DOHH2 (cell line): ENCODE measurements around the gene FAF2.

Source experiments
- H3F3A ChIP-seq: fragments of 200-600 bp; sonication (generic), shearing (Covaris generic); 2 replicates; pipeline ENCODE4 v1.6.0; 2016; ENCODE audit warnings: antibody characterized with exemption, mild to moderate bottlenecking; ENCODE audit not compliant: control insufficient read depth, insufficient read depth
- H3K27ac ChIP-seq: fragments of 200-600 bp; sonication (generic); 2 replicates; pipeline ENCODE4 v1.5.1; 2014; ENCODE audit warnings: low read depth, mild to moderate bottlenecking, low read length, moderate library complexity
- H3K27me3 ChIP-seq: fragments of 200-600 bp; sonication (generic); 2 replicates; pipeline ENCODE4 v1.6.1; 2014; ENCODE audit warnings: mild to moderate bottlenecking, low read length, mixed read lengths; ENCODE audit not compliant: control insufficient read depth
- H3K36me3 ChIP-seq: fragments of 200-600 bp; sonication (generic); 2 replicates; pipeline ENCODE4 v1.6.1; 2014; ENCODE audit warnings: mild to moderate bottlenecking, low read length, moderate library complexity, mixed read lengths; ENCODE audit not compliant: control insufficient read depth
- H3K4me1 ChIP-seq: fragments of 200-600 bp; sonication (generic); 2 replicates; pipeline ENCODE4 v1.6.1; 2014; ENCODE audit warnings: mild to moderate bottlenecking, low read length, mixed read lengths; ENCODE audit not compliant: control insufficient read depth
- H3K4me2 ChIP-seq: fragments of 200-600 bp; sonication (generic); 2 replicates; pipeline ENCODE4 v1.6.0; 2014; ENCODE audit warnings: mild to moderate bottlenecking, low read length, moderate library complexity
- H3K4me3 ChIP-seq: fragments of 200-600 bp; sonication (generic); 2 replicates; pipeline ENCODE4 v1.5.1; 2014; ENCODE audit warnings: mild to moderate bottlenecking, low read length, mixed read lengths
- H3K79me2 ChIP-seq: fragments of 200-600 bp; sonication (generic); 2 replicates; pipeline ENCODE4 v1.6.1; 2014; ENCODE audit warnings: mild to moderate bottlenecking, low read length, mixed read lengths; ENCODE audit not compliant: control insufficient read depth
- H3K9me2 ChIP-seq: fragments of 200-600 bp; sonication (generic); replicated peaks from 2 replicates; pipeline ENCODE4 v1.6.1; 2014; ENCODE audit warnings: mild to moderate bottlenecking, low read length, mixed read lengths; ENCODE audit not compliant: control insufficient read depth
- H3K9me3 ChIP-seq: fragments of 200-600 bp; sonication (generic); 2 replicates; pipeline ENCODE4 v1.6.1; 2014; ENCODE audit warnings: antibody characterized with exemption, low read length, mixed read lengths; ENCODE audit not compliant: control insufficient read depth, insufficient read depth
- H4K20me1 ChIP-seq: fragments of 200-600 bp; sonication (generic); 2 replicates; pipeline ENCODE4 v1.6.0; 2014; ENCODE audit warnings: low read depth, mild to moderate bottlenecking, antibody characterized with exemption, low read length, moderate library complexity; ENCODE audit not compliant: control insufficient read depth, insufficient read depth
- EZH2phosphoT487 ChIP-seq: fragments of 200-600 bp; sonication (generic); IDR thresholded peaks from 2 replicates; pipeline ENCODE4 v1.6.1; 2017; ENCODE audit warnings: borderline replicate concordance, mild to moderate bottlenecking, antibody characterized with exemption, low read length, moderate library complexity, mixed read lengths
- TF ChIP-seq, protein P1 (sequence below): fragments of 200-600 bp; sonication (generic); IDR thresholded peaks from one replicate; pipeline ENCODE4 v1.5.1; 2014; ENCODE audit warnings: antibody characterized with exemption, mild to moderate bottlenecking, low read depth, low read length; ENCODE audit not compliant: poor library complexity, severe bottlenecking

The FAF2 gene

DNA sequence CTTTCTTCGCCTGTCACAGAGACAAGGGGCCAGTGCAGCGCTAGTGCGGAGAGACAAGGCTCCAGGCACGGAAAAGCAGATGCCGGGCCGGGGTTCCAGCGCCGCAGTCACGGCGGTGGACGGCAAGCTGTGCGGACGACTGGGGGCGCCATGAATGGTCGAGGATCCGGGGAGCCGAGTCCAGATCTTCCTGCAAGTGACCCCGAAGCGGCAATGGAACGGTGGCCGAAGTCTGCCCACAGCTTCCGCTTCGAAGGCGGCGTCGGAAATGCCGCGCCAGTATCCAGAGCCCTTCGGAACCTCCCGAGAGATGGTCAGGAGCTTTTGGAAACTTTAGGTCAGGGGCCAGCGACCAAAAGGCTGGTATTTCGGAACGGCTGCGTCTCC, 601 bp upstream of the FAF2 start:
- no peak for TF ChIP-seq EZH2phosphoT487
- TF ChIP-seq, protein P1, sequence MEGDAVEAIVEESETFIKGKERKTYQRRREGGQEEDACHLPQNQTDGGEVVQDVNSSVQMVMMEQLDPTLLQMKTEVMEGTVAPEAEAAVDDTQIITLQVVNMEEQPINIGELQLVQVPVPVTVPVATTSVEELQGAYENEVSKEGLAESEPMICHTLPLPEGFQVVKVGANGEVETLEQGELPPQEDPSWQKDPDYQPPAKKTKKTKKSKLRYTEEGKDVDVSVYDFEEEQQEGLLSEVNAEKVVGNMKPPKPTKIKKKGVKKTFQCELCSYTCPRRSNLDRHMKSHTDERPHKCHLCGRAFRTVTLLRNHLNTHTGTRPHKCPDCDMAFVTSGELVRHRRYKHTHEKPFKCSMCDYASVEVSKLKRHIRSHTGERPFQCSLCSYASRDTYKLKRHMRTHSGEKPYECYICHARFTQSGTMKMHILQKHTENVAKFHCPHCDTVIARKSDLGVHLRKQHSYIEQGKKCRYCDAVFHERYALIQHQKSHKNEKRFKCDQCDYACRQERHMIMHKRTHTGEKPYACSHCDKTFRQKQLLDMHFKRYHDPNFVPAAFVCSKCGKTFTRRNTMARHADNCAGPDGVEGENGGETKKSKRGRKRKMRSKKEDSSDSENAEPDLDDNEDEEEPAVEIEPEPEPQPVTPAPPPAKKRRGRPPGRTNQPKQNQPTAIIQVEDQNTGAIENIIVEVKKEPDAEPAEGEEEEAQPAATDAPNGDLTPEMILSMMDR, result no peak
- no peaks in the 10 kb centered on the region for H3K9me2 ChIP-seq
- 0 out of 2 replicates have a peak, but pooled peaks cover 2% of the 10 kb centered on the region for H3F3A ChIP-seq
- peak overlapping the region; percentile 98 for H3K4me3 ChIP-seq
- H3K27ac ChIP-seq, result no peak overlapping the region; the same call in 1 of the 2 replicates
- peaks cover 19% of the 10 kb centered on the region for H3K4me1 ChIP-seq
- no peaks in the 10 kb centered on the region for H4K20me1 ChIP-seq
- H3K9me3 ChIP-seq, result no peaks in the 10 kb centered on the region
- peaks cover 8% of the 10 kb centered on the region for H3K27me3 ChIP-seq
- peaks cover 11% of the 10 kb centered on the region for H3K36me3 ChIP-seq
- peaks cover 45% of the 10 kb centered on the region for H3K79me2 ChIP-seq
- H3K4me2 ChIP-seq, result peak overlapping the region; percentile 83

DNA sequence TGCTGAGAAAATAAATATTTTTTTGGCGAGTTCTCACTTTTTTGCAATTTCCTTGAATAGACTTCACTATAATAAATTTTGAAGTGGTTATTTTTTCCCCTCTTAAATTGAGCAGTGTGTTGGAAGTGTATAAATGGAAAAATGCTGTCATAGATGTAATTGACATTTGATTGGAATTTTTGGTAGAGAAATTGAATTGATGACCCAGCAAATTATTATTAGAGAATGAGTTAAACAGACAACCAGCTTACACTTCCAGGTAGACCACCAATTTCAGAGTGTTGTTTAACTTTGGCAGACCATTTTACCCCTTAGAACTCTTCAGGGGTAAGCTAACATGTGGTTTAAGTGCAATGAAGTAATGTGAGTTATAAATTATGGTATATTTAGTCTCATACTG, 1.9 kb downstream of the FAF2 start:
- H3K4me3 ChIP-seq, result peak overlapping the region; percentile 98; the same call in 1 of the 2 replicates
- H3K79me2 ChIP-seq, result peaks cover 62% of the 10 kb centered on the region

DNA sequence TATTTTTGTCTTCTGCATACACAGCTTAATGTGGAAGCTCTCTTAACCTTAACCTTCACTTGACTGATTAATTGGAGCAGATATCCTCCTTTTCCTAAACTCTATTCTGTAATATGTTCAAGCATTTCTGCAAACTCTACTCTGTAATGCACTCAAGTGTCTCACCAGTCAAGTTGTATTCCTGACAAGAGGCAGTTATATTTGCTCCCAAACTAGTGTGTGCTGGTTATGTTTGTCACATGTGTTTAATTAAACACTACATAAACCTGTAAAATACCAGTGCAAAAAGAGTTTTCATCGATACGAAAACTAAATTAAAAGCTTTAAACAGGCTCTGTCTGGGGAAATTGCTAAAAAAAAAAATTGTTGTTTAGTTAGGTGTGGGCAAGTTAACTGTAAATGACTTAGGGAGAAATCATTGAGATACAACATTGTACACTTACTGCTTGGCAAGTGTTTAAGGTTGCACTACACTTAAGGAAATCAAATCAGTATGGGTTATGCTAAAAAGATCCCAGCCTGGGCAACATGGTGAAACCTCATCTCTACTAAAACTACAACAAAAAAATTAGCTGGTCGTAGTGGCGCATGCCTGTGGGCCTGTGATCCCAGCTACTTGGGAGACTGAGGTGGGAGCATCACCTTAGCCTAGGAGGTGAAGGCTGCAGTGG, 6.7 kb downstream of the FAF2 start:
- no peaks in the 10 kb centered on the region for H3K9me3 ChIP-seq
- peaks cover 24% of the 10 kb centered on the region for H3K36me3 ChIP-seq
- H3K79me2 ChIP-seq, result peaks cover 80% of the 10 kb centered on the region
- H3K9me2 ChIP-seq, result no peaks in the 10 kb centered on the region
- H3K27me3 ChIP-seq, result no peaks in the 10 kb centered on the region
- no peaks in the 10 kb centered on the region; the same call in 1 of the 2 replicates for H4K20me1 ChIP-seq
- peaks cover 5% of the 10 kb centered on the region for H3K4me1 ChIP-seq
- H3K4me2 ChIP-seq, result no peak overlapping the region
- H3F3A ChIP-seq, result 0 out of 2 replicates have a peak, but pooled peaks cover 2% of the 10 kb centered on the region
- H3K27ac ChIP-seq, result no peak overlapping the region
- no peak overlapping the region for H3K4me3 ChIP-seq
- TF ChIP-seq EZH2phosphoT487, result no peak
- TF ChIP-seq, protein P1, result no peak

More for the DNA sequence above, 1.9 kb downstream of the FAF2 start:
- TF ChIP-seq EZH2phosphoT487, result no peak
- TF ChIP-seq, protein P1, result no peak
- Histone ChIP-seq H3K9me2 (no peaks in the 10 kb centered on the region), H3K9me3 (no peaks in the 10 kb centered on the region), H4K20me1 (no peaks in the 10 kb centered on the region; the same call in 1 of the 2 replicates), H3F3A (0 out of 2 replicates have a peak, but pooled peaks cover 2% of the 10 kb centered on the region), H3K27me3 (peaks cover 8% of the 10 kb centered on the region), H3K36me3 (peaks cover 27% of the 10 kb centered on the region), H3K4me1 (peaks cover 19% of the 10 kb centered on the region), H3K4me2 (peak overlapping the region; percentile 94), H3K27ac (no peak overlapping the region)
